ENCODE results near the gene ASPHD2. TPM values are rescaled to one million over a fixed set of nuclear protein-coding genes. Genes with fewer than 3 reads are reported as not detected.

Gene ASPHD2
- total RNA-seq, 4 donors from 2014 or later, result 0.20 to 2.2 (median 1.2) TPM

DNA sequence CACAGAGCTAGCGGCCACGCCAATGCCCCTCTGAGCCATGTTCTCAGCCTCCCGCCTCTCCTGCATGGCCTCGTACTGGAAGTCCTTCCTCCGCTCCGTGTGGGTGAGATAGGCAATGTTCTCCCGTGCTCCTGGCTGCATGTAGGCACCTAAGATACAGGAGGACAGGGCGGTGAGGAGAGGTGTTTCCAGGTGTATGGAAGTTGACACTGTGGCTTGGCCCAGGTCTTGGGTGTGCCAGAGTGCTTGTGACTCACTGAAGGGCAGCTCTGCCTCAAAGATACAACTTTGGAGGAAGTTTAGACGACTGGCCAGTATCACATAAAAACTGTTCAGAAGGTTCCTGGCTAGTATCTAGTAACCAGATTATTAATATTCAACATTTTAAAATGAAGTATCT lies 63.2 kb downstream of the ASPHD2 start:
- no peaks in the 10 kb centered on the region for H3K9me3 ChIP-seq
- no peak for DNase-seq
- H3K4me1 ChIP-seq, result no peaks in the 10 kb centered on the region
- intact Hi-C loops (cut with DNase I; ENCODE audit: low total_unique reads), result no loop called here
- no peak overlapping the region for H3K4me3 ChIP-seq
- H3K27ac ChIP-seq, result no peak overlapping the region
- 54 to 94% methylated on average over 1 to 9 of the region's 9 CpGs for WGBS, 2 donors (ENCODE audit: low coverage in 1 of 2)
- TF ChIP-seq, protein P1, sequence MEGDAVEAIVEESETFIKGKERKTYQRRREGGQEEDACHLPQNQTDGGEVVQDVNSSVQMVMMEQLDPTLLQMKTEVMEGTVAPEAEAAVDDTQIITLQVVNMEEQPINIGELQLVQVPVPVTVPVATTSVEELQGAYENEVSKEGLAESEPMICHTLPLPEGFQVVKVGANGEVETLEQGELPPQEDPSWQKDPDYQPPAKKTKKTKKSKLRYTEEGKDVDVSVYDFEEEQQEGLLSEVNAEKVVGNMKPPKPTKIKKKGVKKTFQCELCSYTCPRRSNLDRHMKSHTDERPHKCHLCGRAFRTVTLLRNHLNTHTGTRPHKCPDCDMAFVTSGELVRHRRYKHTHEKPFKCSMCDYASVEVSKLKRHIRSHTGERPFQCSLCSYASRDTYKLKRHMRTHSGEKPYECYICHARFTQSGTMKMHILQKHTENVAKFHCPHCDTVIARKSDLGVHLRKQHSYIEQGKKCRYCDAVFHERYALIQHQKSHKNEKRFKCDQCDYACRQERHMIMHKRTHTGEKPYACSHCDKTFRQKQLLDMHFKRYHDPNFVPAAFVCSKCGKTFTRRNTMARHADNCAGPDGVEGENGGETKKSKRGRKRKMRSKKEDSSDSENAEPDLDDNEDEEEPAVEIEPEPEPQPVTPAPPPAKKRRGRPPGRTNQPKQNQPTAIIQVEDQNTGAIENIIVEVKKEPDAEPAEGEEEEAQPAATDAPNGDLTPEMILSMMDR (IDR thresholded peaks at IDR 0.05), result no peak
- H3K27me3 ChIP-seq, result no peaks in the 10 kb centered on the region
- in situ Hi-C loops (cut with MboI; ENCODE audit: low pct_ligation_motif_present in 1 of 4, low pct_unique_long_range_greater_than_20kb in 1 of 4, low sequenced_read_pairs in 3 of 4), result no loop called here
- H3K36me3 ChIP-seq, result peaks cover 0 to 71% (median 31%) of the 10 kb centered on the region in 4 donors

DNA sequence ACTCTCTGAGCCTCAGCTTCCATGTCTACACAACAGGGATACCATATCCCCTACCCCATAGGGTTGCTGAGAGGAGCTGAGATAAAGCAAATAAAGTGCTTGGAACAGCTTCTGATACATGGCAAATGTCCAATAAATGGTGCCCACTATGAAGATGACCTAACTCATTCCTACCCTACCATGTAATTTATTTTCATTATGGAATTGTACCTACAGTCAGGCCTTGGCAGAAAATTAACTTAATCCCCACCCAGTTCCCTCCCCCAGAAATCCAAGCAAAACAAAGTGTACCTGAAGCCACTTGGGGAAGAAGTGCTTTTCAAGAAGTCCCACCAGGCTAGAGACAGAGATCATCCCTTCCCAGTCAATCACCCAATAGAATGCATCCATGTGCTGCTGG lies 65.4 kb downstream of the ASPHD2 start:
- TF ChIP-seq, protein P1 (IDR thresholded peaks at IDR 0.05), result no peak
- TF ChIP-seq EP300 (IDR thresholded peaks at IDR 0.05; ENCODE audit: low read depth) (no peak), POLR2A (IDR thresholded peaks at IDR 0.05) (no peak), POLR2AphosphoS5 (IDR thresholded peaks at IDR 0.05) (no peak)
- H3K4me1 ChIP-seq, result no peaks in the 10 kb centered on the region
- H3K9me3 ChIP-seq, result no peaks in the 10 kb centered on the region
- no peak for DNase-seq
- no peak overlapping the region for H3K27ac ChIP-seq
- H3K27me3 ChIP-seq, result no peaks in the 10 kb centered on the region
- no peak overlapping the region for H3K4me3 ChIP-seq
- H3K36me3 ChIP-seq, result peaks cover 0 to 89% (median 37%) of the 10 kb centered on the region in 4 donors
- intact Hi-C loops (cut with DNase I; ENCODE audit: low total_unique reads) (no loop called here), in situ Hi-C loops (cut with MboI; ENCODE audit: low pct_ligation_motif_present in 1 of 4, low pct_unique_long_range_greater_than_20kb in 1 of 4, low sequenced_read_pairs in 3 of 4) (no loop called here)

Small RNA genes lying within 50 kb of the gene (small RNA-seq; reads per million reads assigned to genes)
- 0 to 0.14 (median 0) reads per million in 4 donors for gene RNA5SP495

Other genes starting within 250 kb of the ASPHD2 start
- 10 to 100 TPM; 29.1 to 51.2 (median 37.2) TPM for gene HPS4, start 54.5 kb downstream of the ASPHD2 start, total RNA-seq
- 10 to 100 TPM in 1 of 4 donors, 1 to 10 TPM in 3; 3.0 to 11.4 (median 6.2) TPM for gene SRRD, start 54.6 kb downstream of the ASPHD2 start, total RNA-seq
- gene TFIP11, start 83.2 kb downstream of the ASPHD2 start, total RNA-seq, result 10 to 100 TPM in 3 of 4 donors, 1 to 10 TPM in 1; 5.2 to 33.7 (median 31.1) TPM
- gene TPST2, start 160.9 kb downstream of the ASPHD2 start, total RNA-seq, result 10 to 100 TPM; 14.3 to 35.6 (median 26.8) TPM
- gene CRYBB1, start 188.8 kb downstream of the ASPHD2 start, total RNA-seq, result 1 to 10 TPM in 2 of 4 donors, not detected in 2; 1.1 to 6.4 TPM
- not detected for gene CRYBA4, start 192.7 kb downstream of the ASPHD2 start, total RNA-seq
- 10 to 100 TPM in 1 of 4 donors, 1 to 10 TPM in 2, under 1 TPM in 1; 1.00 to 17.1 (median 3.0) TPM for gene MIAT, start 228.3 kb downstream of the ASPHD2 start, total RNA-seq

All from transverse colon (tissue), 4 donors.